ENCODE measurements around the gene FSTL3.
"Not testable (repeated sequence)": the region's sequence is repeated elsewhere in the genome, so short reads cannot be mapped to it uniquely, and the experiment has no call there.

Gene FSTL3

DNA sequence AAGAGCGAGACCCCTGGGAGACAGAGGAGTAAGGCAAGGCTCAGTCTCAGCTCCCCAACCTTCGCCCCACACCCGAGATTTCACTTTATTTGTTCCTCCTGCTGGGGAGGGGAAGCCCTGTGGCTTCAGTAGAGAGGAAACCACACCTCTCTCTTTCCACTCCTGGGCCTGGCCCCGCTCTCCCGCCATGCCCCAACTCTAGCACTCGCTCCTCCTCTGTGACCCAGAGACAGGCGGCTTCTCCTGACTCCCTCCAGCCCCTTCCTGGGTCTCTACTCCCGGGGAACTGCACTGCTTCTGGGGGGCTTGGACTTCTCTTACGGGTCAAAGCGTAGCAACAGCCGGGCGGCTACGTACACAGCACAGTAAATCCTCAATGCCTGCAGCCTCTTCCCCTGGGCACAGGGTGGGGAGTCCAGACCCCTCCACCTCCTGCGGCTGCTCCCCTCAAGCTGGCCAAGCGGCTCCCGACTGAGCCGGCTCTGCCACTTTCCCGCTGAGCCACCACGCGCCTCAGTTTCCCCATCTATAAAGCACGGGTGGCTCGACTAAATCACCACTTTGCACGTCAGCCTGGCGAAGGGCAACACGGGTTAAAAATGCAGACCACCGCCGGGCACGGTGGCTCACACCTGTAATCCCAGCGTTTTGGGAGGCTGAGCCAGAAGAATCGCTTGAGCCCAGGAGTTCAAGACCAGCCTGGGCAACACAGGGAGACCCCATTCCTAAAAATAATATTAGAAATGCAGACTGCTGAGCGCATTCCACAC, 14.6 kb upstream of the FSTL3 start:
- DNase-seq, result no peak

DNA sequence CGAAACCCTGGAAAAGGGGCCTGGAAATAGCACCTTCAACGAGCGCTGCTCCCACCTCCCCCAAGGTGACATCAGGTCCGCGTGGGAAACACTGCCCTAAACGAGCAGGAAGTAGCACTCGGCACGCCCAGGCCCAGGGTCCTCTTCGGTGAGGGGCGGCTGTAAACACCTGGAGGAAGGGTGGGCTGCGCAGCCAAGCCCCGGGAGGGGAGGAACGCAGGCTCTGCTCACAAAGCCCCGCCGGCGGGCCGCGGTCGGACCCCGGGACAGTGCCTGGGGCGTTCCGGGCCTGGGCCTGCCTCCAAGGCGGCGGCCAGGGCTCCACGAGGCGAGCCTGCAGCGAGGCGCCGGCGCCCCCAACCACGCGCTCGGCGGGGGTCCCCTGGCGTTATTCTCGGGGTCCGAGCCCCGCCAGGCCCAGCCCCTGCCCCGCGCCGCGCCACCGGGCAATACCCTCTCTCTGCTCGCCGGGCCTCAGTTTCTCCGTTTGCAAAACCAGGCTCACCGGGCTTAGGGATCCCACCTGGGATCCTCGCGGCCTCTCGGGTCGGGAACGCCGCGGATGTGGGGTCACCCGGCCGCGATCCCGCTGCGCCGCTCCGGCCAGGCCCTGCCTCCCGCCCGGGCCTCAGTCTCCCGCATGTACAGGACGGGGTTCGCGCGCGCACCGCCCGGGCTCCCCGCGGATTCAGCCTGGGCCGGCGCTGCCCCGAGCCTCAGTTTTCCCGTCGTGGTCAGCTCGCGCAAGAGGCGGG, 13.8 kb upstream of the FSTL3 start:
- DNase-seq, result peak in 1 of 2 experiments; percentile 30

DNA sequence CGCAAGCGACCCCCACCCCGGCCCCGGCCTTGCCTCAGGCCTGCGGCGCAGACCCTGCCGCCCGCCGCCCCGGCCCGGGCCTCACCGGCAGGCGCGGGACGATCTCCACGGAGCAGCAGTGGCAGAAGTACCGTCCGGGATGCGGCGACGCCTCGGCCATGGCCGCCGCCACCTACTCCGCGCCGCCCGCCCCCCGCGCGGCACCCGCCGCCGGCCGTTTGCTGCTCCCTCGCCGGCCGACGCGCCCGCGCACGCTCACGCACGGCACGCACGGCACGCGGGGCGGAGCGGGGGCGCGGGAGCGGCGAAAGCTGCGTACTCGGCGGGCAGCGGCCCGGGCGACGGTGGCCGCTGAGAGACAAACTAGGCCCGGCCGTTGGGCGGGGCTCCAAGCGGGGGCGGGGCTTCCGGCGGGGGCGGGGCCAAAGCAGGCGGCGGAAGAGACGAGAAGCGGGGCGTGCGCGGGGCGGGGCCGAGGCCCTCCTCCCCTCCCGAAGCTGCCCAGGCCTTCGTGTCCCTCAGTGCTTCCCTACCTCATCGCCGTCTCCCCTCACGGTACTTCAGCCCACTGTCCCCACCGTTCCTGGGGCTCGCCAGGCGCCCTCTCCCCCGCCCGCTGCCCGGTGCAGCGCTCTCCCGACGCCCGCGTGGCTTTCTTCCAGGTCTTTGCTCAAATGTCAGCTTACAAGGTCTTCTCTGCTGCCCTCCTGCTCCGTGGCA, 13.1 kb upstream of the FSTL3 start, which contains the start of gene RNF126:
TSS of gene RNF126 (minus strand) at position 253 of the 720 bp plus-strand sequence. CDS start at position 160, 93 bp downstream.
- DNase-seq, result peak; percentile 75 to 93

DNA sequence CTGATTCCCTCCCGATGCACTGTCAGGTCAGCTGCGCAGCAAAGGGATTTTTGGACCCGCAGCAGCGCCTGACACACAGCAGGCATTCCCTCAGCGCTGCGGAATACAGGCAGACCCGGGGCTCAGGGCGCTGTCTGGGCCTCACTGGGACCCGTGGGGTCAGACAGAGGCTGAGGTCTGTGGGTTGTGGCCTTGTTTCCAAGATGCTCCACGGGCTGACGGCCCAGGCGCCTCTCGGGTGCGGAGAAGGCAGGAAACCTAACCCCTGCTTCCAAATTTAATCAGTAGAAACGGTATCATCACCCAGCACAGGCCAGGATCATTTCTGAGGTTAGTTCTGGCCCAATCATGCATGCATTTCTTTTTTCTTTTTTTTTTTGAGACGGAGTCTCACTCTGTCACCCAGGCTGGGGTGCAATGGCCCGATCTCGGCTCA, 12.5 kb upstream of the FSTL3 start:
- no peak for DNase-seq

DNA sequence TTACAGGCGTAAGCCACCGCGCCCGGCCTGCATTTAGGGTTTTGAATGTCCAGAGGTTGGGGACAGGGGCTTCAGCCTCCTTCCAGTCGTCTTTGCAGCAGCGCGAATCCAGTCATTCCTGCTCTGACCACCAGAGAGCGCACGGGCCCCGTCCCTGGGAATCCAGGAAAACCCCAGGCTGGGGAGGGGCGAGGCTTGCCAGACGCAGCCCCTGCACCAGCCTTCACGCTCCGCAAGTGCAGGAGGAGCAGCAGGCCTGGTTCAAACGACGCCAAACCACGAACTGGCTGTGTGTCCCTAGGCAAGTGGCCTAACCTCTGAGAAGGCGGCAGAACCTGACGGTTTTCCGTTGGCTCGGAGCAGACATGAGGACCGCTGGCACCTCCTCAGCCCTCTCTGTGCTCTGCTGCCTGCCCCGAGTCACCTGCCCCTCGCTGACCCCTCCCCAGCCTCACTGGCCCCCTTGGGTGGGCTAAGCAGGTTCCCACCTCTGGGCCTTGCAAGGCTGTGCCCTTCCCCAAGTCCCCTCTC, 11.2 kb upstream of the FSTL3 start:
- DNase-seq, result peak; percentile 79 to 80

GRCh38 chr19:666985-667573, 9.1 kb upstream of the FSTL3 start:
- not testable (repeated sequence) for DNase-seq

DNA sequence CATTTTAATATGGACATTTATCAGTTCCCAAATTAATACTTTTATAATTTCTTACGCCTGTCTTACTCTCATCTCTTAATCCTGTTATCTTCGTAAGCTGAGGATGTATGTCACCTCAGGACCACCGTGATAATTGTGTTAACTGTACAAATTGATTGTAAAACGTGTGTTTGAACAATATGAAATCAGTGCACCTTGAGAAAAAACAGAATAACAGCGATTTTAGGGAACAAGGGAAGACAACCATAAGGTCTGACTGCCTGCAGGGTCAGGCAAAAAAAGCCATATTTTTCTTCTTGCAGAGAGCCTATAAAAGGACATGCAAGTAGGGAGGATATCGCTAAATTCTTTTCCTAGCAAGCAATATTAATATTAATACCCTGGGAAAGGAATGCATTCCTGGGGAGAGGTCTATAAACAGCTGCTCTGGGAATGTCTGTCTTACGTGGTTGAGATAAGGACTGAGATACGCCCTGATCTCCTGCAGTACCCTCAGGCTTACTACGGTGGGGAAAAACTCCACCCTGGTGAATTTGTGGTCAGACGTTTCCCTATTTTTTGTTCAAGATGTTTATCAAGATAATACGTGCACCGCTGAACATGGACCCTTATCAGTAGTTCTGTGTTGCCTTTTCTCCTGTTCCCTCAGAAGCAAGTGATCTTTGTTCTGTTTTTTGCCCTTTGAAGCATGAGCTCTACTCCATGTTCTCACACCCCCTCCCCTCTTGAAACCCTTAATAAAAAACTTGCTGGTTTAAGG, 7.3 kb upstream of the FSTL3 start:
- not testable (repeated sequence) for DNase-seq

DNA sequence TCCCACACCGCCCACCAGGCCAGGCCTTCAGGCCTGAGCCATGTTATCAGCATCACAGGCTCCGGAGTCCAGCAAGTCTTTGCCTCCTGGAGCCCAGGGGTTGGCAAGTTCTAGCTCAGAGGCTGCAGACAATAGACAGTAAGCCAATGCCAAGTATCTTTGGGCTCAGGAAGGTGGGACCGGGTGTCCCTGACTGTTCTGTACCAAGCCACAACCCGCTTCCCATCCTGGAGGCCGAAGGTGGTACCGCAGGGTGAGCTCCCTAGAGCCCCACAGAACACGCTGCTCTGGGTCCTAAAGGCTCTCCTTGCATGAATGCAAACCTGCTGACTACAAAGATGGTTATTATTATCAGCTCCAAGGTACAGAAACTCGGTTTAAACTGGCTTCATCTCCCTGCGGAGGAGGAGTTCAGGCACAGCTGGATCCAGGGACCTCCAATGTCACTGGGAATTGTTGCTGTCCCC, 5.5 kb upstream of the FSTL3 start:
- DNase-seq, result no peak

GRCh38 chr19:674282-675151, 1.7 kb upstream of the FSTL3 start:
- no peak for DNase-seq

GRCh38 chr19:676007-676338, 219 bp upstream of the FSTL3 start:
- no peak for DNase-seq

DNA sequence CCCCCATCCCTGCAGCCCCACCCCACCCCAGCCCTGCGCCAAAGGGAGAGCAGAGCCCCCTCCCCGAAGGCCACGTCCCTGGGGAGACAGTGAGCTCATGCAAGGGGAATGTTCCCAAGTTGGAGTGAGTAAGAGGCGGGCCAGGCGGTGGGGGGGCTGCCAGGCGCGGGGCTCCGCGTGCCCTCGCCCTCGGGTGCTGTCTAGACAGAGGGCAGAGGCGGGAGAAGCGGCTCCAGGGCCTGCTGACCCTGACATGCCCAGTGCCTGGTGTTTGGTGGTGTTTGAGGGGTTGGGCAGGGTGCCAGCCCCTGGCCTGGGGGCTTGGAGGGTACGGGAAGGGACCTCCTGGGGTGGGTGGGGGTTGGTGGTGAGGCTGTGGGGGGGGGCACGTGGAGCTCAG, 1.0 kb downstream of the FSTL3 start:
- no peak for DNase-seq

DNA sequence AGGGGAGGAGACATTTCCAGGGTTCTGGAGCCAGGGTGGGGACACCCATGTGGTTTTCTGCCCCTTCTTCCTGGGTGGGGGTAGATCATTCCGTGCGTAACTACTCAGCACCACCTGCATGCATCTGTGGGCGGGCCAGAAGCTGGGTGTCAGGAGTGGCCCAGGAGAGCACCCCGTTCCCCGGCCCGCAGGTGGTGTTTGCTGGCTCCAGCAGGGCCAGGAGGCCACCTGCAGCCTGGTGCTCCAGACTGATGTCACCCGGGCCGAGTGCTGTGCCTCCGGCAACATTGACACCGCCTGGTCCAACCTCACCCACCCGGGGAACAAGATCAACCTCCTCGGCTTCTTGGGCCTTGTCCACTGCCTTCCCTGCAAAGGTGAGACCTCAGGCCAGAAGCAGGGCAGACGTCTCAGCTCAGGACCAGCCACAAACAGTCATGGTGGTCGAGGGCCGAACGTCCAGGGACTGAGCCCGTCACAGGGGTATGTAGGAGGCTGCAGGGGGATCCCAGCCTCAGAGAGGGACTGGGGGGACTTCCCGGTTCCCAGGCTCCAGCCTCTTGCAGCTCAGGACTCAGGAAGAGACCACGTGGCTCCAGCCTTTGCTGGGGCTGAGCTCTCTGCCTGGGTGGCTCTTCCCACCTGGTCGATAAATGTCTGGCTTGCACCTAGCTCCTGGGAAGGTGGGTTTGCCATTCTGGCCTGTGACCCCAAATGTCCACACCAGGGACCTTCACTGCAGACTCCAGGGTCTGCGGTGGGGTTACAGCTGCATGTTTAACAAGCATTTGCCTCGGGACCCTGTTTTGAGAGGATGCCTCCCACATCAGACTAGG, 1.6 kb downstream of the FSTL3 start:
- peak; percentile 22 to 57 for DNase-seq

GRCh38 chr19:678791-679388, 2.7 kb downstream of the FSTL3 start:
- DNase-seq, result no peak

- peak in 1 of 2 experiments; percentile 30 for DNase-seq
Measured at GRCh38 chr19:679418-680286, 3.5 kb downstream of the FSTL3 start.

DNA sequence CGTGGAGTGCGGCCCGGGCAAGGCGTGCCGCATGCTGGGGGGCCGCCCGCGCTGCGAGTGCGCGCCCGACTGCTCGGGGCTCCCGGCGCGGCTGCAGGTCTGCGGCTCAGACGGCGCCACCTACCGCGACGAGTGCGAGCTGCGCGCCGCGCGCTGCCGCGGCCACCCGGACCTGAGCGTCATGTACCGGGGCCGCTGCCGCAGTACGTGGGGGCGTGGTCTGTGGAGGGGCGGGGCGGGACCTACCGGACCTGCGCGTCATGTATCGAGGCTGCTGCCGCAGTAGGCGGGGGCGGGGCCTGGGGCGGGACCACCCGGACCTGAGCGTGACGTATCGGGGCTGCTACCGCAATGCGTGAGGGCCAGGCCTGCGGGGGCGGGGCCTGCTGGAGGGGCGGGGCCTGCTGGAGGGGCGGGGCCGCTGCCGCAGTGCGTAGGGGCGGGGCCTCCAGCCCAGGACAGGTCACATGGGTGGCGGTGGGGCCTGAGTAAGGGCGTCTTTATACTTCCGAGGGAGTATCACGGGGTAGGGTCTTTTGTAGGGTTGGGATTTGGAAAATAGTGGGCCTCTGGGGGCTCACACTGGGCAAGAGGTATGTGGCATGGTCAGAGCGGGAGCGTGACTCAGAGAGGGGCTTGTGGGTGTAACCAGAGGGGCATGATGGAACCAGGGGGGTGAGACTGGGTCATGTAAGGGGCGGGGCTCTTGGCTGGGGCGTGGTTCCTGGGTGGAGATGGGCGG, 4.3 kb downstream of the FSTL3 start:
- peak; percentile 93 to 94 for DNase-seq

DNA sequence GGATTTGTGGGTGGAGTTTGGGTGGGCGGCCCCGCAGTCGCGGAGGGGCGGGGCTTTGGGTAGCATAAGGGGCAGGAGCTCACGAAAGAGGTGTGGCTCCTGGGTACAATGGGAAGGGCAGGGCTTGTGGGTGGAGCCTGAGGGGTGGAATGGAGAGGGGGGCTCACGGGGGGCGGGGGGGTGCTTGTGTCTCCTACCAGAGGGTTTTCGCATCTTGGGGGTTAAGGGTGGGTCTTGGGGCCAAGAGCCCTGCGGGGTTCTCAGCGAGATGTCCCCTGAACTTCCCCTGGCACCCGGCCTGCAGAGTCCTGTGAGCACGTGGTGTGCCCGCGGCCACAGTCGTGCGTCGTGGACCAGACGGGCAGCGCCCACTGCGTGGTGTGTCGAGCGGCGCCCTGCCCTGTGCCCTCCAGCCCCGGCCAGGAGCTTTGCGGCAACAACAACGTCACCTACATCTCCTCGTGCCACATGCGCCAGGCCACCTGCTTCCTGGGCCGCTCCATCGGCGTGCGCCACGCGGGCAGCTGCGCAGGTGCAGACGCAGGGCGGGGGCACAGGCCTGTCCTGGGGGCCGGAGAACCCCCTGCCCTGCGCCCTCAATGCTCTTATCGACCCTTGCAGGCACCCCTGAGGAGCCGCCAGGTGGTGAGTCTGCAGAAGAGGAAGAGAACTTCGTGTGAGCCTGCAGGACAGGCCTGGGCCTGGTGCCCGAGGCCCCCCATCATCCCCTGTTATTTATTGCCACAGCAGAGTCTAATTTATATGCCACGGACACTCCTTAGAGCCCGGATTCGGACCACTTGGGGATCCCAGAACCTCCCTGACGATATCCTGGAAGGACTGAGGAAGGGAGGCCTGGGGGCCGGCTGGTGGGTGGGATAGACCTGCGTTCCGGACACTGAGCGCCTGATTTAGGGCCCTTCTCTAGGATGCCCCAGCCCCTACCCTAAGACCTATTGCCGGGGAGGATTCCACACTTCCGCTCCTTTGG, 5.1 kb downstream of the FSTL3 start:
- DNase-seq, result peak in 1 of 2 experiments; percentile 87

Measured in SHP77 (cell line).